Esophagus squamous epithelium (tissue), 5 donors: ENCODE data around the gene SEMA7A. TPM values are rescaled to one million over a fixed set of nuclear protein-coding genes. Genes with fewer than 3 reads are reported as not detected.
A peak's percentile ranks its signal among the peaks of the same experiment; 100 is the strongest.

Source experiments
- DNase-seq: peaks from one replicate; lab custom pipeline; 2025; lab: John Stamatoyannopoulos, UW
- H3K27ac ChIP-seq, 4 donors: fragments of 200-600 bp; sonication (generic); one replicate each; pipeline ENCODE4 v1.5.1; 2016 to 2019; ENCODE audit warnings: mild to moderate bottlenecking in 1 of 4
- H3K27me3 ChIP-seq, 4 donors: fragments of 200-600 bp; sonication (generic); 1 replicate in 3 of 4; 2 replicates in 1 of 4; pipeline versions ENCODE4 v1.5.1 to v1.6.0; 2017 to 2021; ENCODE audit warnings: antibody characterized with exemption in 1 of 4
- H3K36me3 ChIP-seq, 3 donors: fragments of 200-600 bp; sonication (generic); one replicate each; pipeline ENCODE4 v1.5.1; 2016 to 2019
- H3K4me1 ChIP-seq, 3 donors: fragments of 200-600 bp; sonication (generic); one replicate each; pipeline ENCODE4 v1.5.1; 2017 to 2019
- H3K4me3 ChIP-seq, 4 donors: fragments of 200-600 bp; sonication (generic); 1 replicate in 3 of 4; 2 replicates in 1 of 4; pipeline ENCODE4 v1.5.1; 2016 to 2019; ENCODE audit warnings: mild to moderate bottlenecking in 2 of 4, moderate library complexity in 1 of 4
- H3K9me3 ChIP-seq, 3 donors: fragments of 200-600 bp; sonication (generic); one replicate each; pipeline ENCODE4 v1.5.1; 2016 to 2019
- POLR2A ChIP-seq, 4 donors: fragments of 450-650 bp; IDR thresholded peaks; one replicate each; pipeline ENCODE4 v1.6.1; 2017; ENCODE audit warnings: antibody characterized with exemption in 4 of 4, mild to moderate bottlenecking in 4 of 4, moderate library complexity in 3 of 4
- WGBS, 2 donors: methylation state at CpG; one replicate each; pipeline ENCODE4 v1.1.5; 2018; 5-methylcytosine and 5-hydroxymethylcytosine counted together
- intact Hi-C: fragments of 100-400 bp; cut with DNase I; formaldehyde crosslinking; loops from one replicate; pipeline ENCODE4 v1.15.0; 2022
- total RNA-seq, 4 donors: library from RNA; depleted of rRNA; stranded (reverse); fragments of >200 nt; gene quantifications; one replicate each; pipeline ENCODE4 v1.1.0, GENCODE V29; 2016
- TF ChIP-seq, protein P1 (sequence below), 6 experiments: fragments of 450-650 bp in 4 of 6; fragments of 200-600 bp in 2 of 6; sonication (generic) in 2 of 6; IDR thresholded peaks; one replicate each; pipeline ENCODE4 v1.5.1; 2016 to 2019; ENCODE audit warnings: antibody characterized with exemption in 6 of 6, mild to moderate bottlenecking in 4 of 6, moderate library complexity in 4 of 6
- donor health status: DM: yes; HTN: yes; CAD: no.

Gene SEMA7A
- total RNA-seq, 4 donors from 2014 or later: 1.2 to 7.5 (median 2.9) TPM

DNA sequence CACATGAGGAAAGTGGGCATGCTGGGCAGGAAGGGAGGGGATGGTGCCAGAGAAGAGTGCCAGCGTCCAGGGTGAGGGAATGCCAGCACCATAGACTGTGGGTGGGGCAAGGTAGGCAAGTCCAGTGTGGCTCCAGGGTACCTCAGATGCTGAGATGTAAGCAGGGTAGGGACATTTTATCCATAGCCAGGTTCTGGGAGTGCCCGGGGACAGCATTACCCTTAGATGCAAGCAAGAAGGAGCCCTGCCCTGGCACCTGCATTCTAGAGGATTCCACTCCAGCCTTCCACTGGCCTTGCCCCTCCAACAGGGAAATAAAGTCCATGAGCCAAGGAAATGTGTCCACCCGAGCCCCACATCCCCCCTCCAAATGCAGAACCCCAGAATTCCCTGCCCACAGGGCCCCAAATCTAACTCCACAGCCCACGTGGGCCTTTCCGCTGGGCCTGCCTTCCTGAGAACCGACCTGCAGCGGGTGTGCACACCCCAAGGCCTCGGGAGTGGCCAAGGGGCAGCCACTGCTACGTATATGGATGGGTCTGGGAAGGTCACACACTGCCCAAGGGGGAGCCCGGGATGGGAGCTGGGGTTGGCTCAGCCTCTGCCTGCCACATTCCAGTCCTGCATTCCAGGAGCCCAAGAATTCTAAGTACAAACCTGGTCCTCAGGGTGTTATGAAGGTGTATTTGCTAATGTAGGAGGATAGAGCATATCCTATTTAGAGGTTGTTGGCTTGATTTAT, 46.0 kb downstream of the SEMA7A start:
- intact Hi-C loops: no loop called here
- Histone ChIP-seq H3K27me3 (no peaks in the 10 kb centered on the region), H3K4me1 (peaks cover 13 to 39% (median 23%) of the 10 kb centered on the region in 3 donors), H3K4me3 (no peak overlapping the region), H3K36me3 (no peaks in the 10 kb centered on the region), H3K27ac (peak overlapping the region in 1 of 4 donors; percentile 9), H3K9me3 (no peaks in the 10 kb centered on the region)
- no peak for DNase-seq
- no peak for TF ChIP-seq POLR2A (IDR thresholded peaks at IDR 0.05)
- TF ChIP-seq, protein P1, sequence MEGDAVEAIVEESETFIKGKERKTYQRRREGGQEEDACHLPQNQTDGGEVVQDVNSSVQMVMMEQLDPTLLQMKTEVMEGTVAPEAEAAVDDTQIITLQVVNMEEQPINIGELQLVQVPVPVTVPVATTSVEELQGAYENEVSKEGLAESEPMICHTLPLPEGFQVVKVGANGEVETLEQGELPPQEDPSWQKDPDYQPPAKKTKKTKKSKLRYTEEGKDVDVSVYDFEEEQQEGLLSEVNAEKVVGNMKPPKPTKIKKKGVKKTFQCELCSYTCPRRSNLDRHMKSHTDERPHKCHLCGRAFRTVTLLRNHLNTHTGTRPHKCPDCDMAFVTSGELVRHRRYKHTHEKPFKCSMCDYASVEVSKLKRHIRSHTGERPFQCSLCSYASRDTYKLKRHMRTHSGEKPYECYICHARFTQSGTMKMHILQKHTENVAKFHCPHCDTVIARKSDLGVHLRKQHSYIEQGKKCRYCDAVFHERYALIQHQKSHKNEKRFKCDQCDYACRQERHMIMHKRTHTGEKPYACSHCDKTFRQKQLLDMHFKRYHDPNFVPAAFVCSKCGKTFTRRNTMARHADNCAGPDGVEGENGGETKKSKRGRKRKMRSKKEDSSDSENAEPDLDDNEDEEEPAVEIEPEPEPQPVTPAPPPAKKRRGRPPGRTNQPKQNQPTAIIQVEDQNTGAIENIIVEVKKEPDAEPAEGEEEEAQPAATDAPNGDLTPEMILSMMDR (IDR thresholded peaks at IDR 0.05): no peak
- WGBS, 2 donors: 55 to 73% methylated on average over 3 of the region's 10 CpGs

DNA sequence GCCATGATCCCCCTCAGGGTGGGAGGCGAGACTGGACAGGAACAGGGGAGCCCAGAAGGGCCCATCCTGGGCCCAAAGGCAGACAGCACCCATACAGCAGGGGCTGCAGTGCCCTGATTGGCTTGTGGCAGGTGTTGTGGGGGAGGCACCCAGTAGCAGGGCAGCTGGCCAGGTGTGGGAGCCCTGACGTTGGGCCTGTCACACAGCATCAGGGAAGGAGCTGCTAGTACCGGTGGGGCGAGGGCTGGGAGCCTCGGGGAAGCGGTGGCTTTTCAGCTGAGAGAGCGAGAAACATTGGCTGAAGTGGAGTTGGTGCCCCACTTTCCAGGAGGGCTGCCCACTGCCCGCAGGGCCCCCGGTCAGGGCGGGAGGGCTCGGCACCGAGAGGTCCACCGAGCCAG, 46.6 kb downstream of the SEMA7A start:
- intact Hi-C loops: no loop called here
- Histone ChIP-seq H3K4me1 (peaks cover 13 to 46% (median 23%) of the 10 kb centered on the region in 3 donors), H3K27ac (no peak overlapping the region), H3K9me3 (no peaks in the 10 kb centered on the region), H3K36me3 (no peaks in the 10 kb centered on the region), H3K27me3 (no peaks in the 10 kb centered on the region), H3K4me3 (no peak overlapping the region)
- TF ChIP-seq POLR2A (IDR thresholded peaks at IDR 0.05): no peak
- TF ChIP-seq, protein P1 (IDR thresholded peaks at IDR 0.05): no peak
- 50 to 69% methylated on average over 4 to 6 of the region's 13 CpGs for WGBS, 2 donors
- no peak for DNase-seq

DNA sequence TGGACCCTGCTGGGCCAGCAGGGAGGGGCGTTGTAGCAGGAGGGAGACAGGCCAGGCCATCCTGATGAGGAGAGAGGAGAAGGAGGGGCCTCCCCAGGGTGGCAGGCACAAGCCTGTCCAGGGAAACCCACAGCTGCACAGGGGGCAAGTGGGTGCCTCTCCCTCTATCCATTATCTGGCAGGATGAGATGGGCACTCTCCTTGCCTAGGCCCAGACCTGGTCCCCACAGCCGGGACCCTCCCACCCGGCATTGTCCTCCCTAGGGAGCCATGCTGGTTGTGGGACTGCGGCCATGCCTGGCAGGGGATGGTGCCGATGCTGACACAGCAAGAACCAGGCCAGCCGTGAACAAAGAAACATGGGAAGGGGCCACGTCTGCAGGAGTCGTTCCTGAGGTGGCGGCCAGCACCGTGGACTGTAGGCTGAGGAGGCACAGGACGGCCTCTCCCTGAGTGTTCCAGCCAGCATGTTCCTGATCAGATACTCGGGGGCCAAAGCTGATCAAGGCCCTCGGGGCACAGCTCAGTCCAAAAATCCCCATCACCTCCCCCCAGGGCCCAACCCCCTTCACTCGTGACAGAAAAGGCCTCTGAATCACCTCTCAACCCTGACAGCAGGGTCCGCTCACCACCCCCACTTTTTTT, 47.1 kb downstream of the SEMA7A start:
- TF ChIP-seq, protein P1 (IDR thresholded peaks at IDR 0.05): no peak
- TF ChIP-seq POLR2A (IDR thresholded peaks at IDR 0.05): no peak
- Histone ChIP-seq H3K36me3 (no peaks in the 10 kb centered on the region), H3K9me3 (no peaks in the 10 kb centered on the region), H3K4me1 (peaks cover 13 to 49% (median 23%) of the 10 kb centered on the region in 3 donors), H3K4me3 (no peak overlapping the region), H3K27me3 (peaks cover 0 to 5% (median 0%) of the 10 kb centered on the region in 4 donors), H3K27ac (peak overlapping the region in 1 of 4 donors; percentile 69)
- WGBS, 2 donors: 64 to 66% methylated on average over 4 to 9 of the region's 15 CpGs
- no peak for DNase-seq
- intact Hi-C loops: no loop called here

DNA sequence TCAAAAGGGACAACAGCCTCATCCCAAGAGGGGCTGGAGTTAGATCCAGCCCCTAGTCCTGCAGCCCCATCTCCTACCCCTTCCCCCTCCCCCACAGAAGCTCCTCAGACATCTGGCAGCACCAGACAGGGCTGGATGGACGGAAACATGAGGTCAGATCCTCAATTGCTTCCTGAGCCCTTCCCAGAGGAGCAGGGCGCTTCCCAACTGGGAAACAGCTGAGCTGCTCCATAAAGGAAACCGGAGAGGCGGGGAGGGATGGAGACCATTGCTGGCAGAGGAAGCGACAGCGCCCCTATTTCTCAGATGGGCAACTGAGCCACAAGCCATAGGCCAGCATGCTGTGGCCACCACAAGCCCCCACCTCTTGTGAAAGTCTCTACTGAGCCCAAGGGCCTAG, 48.0 kb downstream of the SEMA7A start:
- WGBS, 2 donors: 88 to 93% methylated on average over 4 of the region's 6 CpGs
- DNase-seq: no peak
- intact Hi-C loops: no loop called here
- Histone ChIP-seq H3K36me3 (no peaks in the 10 kb centered on the region), H3K4me3 (no peak overlapping the region), H3K27me3 (peaks cover 0 to 14% (median 0%) of the 10 kb centered on the region in 4 donors), H3K4me1 (peaks cover 13 to 49% (median 23%) of the 10 kb centered on the region in 3 donors), H3K27ac (peak overlapping the region; percentile 47 to 69 (median 59)), H3K9me3 (no peaks in the 10 kb centered on the region)
- TF ChIP-seq, protein P1 (IDR thresholded peaks at IDR 0.05): no peak
